PFSK-1 (cell line): ENCODE measurements around the gene MINDY4.

Experiments
- FOXP2 ChIP-seq: optimal IDR thresholded peaks from 2 replicates; pipeline ENCODE3; 2011; ENCODE audit warnings: borderline replicate concordance, control low read depth, inconsistent platforms; ENCODE audit not compliant: insufficient read depth; ENCODE audit errors: extremely low read length, extremely low read depth
- POLR2AphosphoS5 ChIP-seq: IDR thresholded peaks from 2 replicates; pipeline ENCODE4 v1.6.1; 2012; ENCODE audit warnings: low read depth, mild to moderate bottlenecking, control low read depth, low read length, moderate library complexity
- REST ChIP-seq, 2 experiments: IDR thresholded peaks; 2 replicates each; pipeline versions ENCODE4 v1.6.1 to v1.8.0; 2011 to 2012; ENCODE audit warnings: low read depth in 2 of 2, low read length in 2 of 2, control low read depth in 1 of 2, inconsistent platforms in 1 of 2, mild to moderate bottlenecking in 1 of 2, moderate library complexity in 1 of 2; ENCODE audit not compliant: insufficient read depth in 1 of 2
- SIN3A ChIP-seq: IDR thresholded peaks from 2 replicates; pipeline ENCODE4 v1.6.1; 2012; ENCODE audit warnings: mild to moderate bottlenecking, low read length, moderate library complexity, borderline replicate concordance; ENCODE audit not compliant: insufficient read depth
- TAF1 ChIP-seq: IDR thresholded peaks from 2 replicates; pipeline ENCODE4 v1.6.1; 2012; ENCODE audit warnings: low read length, control low read depth, borderline replicate concordance; ENCODE audit not compliant: insufficient read depth

The MINDY4 gene

GRCh38 chr7:30934225-30934624, 163.0 kb downstream of the MINDY4 start:
- TF ChIP-seq REST (IDR thresholded peaks at IDR 0.05; ENCODE audit: insufficient read depth in 1 of 2, low read depth in 2 of 2, low read length in 2 of 2) (no peak), FOXP2 (no peak), SIN3A (no peak), TAF1 (no peak), POLR2AphosphoS5 (no peak)

DNA sequence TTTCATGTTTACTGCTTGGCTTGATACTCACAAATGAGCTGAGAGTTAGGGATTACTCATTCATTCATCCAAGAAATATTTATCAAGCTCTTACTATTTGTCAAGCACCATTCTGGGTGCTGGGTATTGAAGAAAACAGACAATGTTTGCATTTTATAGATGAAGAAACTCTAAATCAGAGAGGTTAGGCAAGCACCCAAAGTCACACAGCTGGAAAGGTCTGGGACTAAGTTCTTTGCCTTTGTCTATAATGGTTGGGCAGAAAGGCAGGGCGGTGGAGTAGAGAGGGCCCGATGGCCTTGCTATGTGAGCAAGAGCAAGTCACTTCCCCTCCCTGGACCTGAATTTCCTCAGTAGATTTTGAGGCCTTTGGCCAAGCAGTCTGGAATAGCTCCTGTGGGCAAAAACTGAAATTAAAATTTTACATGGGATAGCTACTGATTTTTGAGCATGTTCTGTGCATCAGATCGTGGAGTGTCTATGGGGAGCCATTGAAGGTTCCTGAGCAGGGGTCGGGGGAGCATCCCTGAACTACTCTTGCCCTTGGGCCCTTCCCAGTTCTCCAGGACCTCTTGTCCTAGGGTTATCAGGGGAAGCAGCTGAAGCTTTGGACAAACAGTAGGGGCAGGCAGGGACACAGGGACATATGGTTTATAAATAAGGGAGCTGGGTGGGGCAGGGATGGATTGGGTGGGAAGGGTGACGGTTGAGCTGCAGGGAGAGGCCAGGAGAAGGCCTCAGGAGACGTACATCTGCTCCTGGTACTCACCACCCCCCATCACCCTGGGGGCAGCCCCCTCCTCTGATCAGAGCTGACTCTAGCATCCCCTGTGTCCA, 163.7 kb downstream of the MINDY4 start:
- TF ChIP-seq REST (IDR thresholded peaks at IDR 0.05; ENCODE audit: insufficient read depth in 1 of 2, low read depth in 2 of 2, low read length in 2 of 2): no peak
- TF ChIP-seq POLR2AphosphoS5: no peak
- TF ChIP-seq SIN3A: no peak
- TF ChIP-seq FOXP2: no peak
- TF ChIP-seq TAF1: no peak

DNA sequence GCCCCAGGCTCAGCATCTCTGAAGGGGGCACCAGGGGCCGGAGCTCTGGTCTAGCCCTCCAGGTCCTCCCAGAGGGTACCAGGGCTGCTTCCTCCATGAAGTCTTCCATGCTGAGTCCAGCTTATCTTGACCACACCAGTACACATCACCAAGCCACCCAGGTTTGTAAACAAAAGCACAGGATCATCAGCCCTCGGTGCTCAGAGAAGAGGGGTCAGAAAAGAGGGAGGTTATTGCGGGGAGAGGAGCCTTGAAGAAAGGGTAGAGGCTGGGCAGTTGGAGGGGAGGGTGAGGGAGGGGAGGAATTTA, 164.3 kb downstream of the MINDY4 start:
- no peak for TF ChIP-seq TAF1
- TF ChIP-seq FOXP2: no peak
- no peak for TF ChIP-seq SIN3A
- no peak for TF ChIP-seq POLR2AphosphoS5
- TF ChIP-seq REST (IDR thresholded peaks at IDR 0.05; ENCODE audit: insufficient read depth in 1 of 2, low read depth in 2 of 2, low read length in 2 of 2): no peak

GRCh38 chr7:30936650-30937245, 165.5 kb downstream of the MINDY4 start:
- TF ChIP-seq SIN3A (no peak), POLR2AphosphoS5 (no peak), TAF1 (no peak), FOXP2 (no peak), REST (IDR thresholded peaks at IDR 0.05; ENCODE audit: insufficient read depth in 1 of 2, low read depth in 2 of 2, low read length in 2 of 2) (no peak)

DNA sequence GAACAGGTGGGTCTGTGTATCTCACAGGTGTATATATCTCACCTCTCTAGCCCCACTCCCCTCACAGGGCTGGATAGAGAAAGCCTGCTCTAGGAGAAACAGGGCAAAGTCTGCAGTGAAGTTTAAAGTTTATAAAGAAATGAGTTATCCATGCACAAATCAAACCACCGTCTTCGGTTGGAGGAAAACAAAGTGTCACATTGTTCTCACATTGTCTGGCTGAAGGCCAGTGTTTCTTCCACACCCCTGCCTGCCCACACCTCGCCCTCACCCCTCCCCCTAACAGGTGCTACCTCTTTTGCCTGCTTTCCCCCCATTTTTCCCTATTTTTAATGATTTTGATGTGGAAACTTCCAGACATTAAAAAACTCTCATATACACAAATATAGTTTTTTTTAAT, 166.2 kb downstream of the MINDY4 start:
- no peak for TF ChIP-seq SIN3A
- no peak for TF ChIP-seq FOXP2
- no peak for TF ChIP-seq TAF1
- no peak for TF ChIP-seq REST (IDR thresholded peaks at IDR 0.05; ENCODE audit: insufficient read depth in 1 of 2, low read depth in 2 of 2, low read length in 2 of 2)
- TF ChIP-seq POLR2AphosphoS5: no peak
